GM21576 (cell line): ENCODE data around the gene HFE.

Experiments
- ATAC-seq: cut with Tn5 transposase; IDR thresholded peaks from one replicate; pipeline ENCODE4 v1.9.1; 2021; ENCODE audit warnings: mild to moderate bottlenecking, moderate library complexity; ENCODE audit not compliant: unreplicated experiment

HFE gene

DNA sequence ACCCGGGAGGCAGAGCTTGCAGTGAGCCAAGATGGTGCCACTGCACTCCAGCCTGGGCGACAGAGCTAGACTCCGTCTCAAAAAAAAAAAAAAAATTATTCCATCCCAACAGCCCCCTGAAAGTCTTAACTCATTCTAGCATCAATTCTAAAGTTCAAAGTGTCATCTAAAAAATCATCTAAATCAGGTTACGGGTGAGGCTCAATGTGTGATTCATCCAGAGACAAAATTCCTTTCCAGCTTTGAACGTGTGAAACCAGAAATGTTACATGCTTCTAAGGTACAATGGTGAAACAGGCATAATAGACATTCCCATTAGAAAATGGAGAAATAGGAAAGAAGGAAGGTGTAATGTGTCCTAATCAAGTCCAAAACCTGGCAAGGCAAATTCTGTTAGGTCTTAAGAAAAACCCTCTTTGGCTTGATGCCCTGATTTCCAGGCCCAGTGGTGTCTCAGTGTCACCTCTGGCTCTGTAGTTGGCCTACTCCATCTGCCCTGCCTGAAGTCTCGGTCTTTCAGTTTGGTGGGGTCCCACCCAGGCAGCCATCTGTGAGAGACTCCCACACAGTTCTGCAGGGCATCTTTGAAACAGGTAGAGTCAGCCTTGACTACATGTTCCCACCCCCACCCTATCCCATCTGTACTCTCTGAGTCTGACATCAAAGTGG is 43.5 kb downstream of the HFE start:
- ATAC-seq, result no peak

DNA sequence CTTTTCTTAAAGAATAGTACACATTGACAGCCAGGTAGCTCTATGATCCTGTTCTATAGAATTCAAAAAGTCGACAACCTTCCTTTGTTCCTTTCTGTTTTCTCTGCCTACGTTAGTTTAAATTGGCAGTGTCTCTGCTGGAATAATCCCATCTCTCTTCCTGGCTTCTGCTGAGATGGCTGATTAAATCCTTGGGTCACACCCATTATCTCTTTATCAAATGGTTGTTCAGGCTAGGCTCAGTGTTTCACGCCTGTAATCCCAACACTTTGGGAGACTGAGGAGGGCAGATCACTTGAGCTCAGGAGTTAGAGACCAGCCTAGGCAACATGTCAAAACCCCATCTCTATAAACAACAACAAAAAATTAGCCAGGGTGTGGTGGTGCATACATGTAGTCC is 44.4 kb downstream of the HFE start:
- ATAC-seq, result no peak

DNA sequence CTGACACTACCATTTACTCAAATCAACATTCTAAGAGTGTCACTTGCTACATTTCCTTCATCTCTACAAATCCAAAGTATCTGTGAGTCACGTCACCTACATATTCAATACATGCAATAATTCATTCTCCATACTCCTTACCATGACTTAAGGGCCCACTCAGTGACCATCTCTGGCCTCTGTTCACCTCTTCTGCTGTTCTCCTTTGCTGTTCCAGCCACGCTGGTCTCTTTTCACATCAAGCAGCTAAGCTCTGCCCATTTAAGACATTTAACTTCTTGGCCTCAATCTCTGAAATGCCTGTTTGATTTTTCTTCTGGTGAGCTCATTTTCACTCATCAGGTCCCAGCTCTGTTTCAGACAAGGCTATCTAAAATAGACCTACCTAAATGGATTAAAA is 46.5 kb downstream of the HFE start:
- no peak for ATAC-seq

DNA sequence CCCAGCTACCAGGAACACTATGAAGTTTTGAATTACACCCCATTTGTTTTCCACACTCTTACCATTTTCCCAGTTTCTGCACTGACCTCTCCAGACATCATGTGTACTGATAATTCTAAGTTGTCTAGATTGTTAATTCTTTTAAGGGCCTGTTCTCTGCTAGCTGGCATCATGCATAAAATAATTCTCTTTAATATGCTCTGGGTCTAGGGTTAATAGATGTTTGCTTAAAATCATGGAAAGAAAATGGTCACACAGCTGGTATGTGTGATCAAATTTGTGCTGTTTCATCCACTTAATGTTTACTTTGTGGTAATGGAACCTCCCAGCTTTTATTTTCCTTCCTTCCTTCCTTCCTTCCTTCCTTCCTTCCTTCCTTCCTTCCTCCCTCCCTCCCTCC is 49.1 kb downstream of the HFE start:
- no peak for ATAC-seq

DNA sequence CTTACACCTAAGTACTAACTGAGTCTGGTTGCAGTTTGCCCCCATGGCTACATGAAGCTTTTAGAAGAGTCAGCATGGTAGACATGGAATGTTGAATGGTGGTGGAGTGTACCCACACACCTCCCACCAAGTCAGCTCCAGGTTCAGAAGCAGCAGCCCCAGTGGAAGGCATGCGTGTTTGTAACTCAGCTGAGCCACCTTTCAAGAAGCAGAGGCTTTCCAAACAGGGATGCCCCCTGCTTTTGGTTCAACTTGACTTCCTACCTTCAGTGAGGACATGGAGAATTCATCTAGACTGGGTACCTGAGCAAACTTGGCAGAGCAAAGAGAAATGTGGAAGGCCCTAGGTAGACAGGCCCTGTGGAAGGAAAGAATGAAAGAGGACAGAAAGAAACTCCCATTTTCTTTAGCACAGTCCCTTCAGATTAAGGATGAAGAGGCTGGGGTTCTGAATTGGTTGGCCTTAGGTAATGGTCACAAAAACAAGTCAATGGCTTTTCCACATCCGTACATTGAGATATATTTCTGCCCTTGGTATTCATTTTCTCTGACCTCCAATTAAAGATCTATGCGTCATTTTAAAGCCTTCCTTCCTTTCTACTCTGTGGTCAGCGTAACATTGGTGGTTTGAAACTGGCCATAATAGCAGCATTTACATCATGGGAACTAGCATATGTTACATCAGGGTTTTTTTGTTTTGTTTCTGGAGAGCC is 53.2 kb downstream of the HFE start:
- ATAC-seq, result no peak

DNA sequence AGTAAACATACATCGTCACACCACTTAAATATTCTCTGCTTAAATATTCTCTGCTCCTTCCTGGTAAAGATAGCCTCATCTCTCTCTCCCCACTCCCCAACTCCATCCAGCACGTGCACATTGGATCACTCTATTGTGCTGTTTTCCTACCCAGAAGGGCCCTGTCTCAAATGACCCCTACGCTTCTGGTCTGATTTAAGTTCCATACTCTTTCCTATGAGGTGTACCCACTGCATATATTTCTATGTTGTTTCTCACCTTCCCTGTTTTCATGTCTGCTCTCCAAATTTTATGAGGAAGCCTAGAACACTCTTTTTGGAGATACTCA is 53.7 kb downstream of the HFE start:
- ATAC-seq, result no peak

DNA sequence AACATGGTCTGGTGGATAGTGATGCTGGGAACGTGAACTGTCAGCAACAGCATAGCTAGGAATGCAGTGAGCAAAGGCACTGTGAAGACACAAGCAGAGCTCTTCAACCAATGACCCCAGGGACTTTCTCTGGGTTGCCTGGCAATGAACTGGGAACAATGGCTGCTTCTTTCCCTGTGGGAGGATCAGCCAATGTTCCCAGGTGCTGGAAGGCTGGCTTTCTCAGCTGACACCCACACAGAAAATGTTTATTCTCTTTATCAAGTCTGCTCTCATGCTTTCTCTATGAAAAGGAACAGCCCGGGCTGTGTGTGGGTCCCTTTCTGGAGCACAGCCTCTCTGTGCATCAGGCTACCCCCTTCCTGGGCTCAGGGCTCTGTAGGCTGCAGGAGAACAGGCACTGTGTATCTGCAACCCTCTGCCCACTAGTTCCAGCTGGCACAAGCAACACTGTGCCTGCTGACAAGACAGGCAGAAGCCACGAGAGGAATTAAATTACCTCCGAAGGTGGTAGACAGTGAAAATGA is 54.2 kb downstream of the HFE start:
- ATAC-seq, result no peak

DNA sequence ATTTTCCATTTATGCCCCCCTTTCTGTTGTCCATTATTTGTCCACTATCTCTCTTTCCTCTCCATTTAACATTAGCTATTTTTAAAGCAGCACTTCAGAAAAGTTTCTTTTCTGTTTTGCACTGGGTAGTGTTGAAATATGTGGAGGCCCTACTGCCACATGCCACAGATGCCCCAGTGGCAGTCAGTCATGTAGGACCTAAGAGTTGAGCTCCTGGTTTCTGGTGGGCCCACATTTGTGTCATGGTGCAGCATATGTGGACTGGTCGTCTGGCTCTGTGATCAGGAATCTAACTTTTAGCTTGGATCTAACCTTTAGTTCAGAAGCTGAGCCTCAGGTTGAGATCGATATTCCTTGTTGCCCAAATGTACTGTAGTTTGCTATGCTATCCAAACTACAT is 54.8 kb downstream of the HFE start:
- no peak for ATAC-seq
